LNCaP clone FGC (cell line): ENCODE results near the gene FBXL4.

Source experiments
- DNase-seq: peaks from one replicate; pipeline ENCODE4 v3.0.0-alpha.2; 2011; ENCODE audit warnings: low read depth
- H3K4me3 ChIP-seq: 2 replicates; pipeline ENCODE4 v1.5.1; 2011; ENCODE audit warnings: mild to moderate bottlenecking, low read depth, low read length, control low read depth
- CTCF ChIP-seq: IDR thresholded peaks from 2 replicates; pipeline ENCODE4 v1.5.1; 2012; ENCODE audit warnings: mild to moderate bottlenecking; ENCODE audit not compliant: control insufficient read depth, insufficient read depth; ENCODE audit errors: extremely low read depth

FBXL4 gene

GRCh38 chr6:98832284-98833056, 115.3 kb downstream of the FBXL4 start:
- no peak for TF ChIP-seq CTCF
- no peak overlapping the region for H3K4me3 ChIP-seq
- DNase-seq, result no peak

GRCh38 chr6:98831959-98832283, 115.8 kb downstream of the FBXL4 start:
- no peak for DNase-seq
- TF ChIP-seq CTCF, result no peak
- no peak overlapping the region for H3K4me3 ChIP-seq

- H3K4me3 ChIP-seq, result no peak overlapping the region
- peak; percentile 14 for DNase-seq
- TF ChIP-seq CTCF, result no peak
These were observed 116.4 kb downstream of the FBXL4 start for GRCh38 chr6:98831057-98831958.

- DNase-seq, result no peak
- no peak for TF ChIP-seq CTCF
- no peak overlapping the region for H3K4me3 ChIP-seq
These were observed 117.6 kb downstream of the FBXL4 start for GRCh38 chr6:98830146-98830545.

GRCh38 chr6:98828941-98829411, 118.8 kb downstream of the FBXL4 start:
- no peak for TF ChIP-seq CTCF
- DNase-seq, result no peak
- H3K4me3 ChIP-seq, result no peak overlapping the region

- DNase-seq, result no peak
- H3K4me3 ChIP-seq, result no peak overlapping the region
- TF ChIP-seq CTCF, result no peak
These were observed 119.4 kb downstream of the FBXL4 start for GRCh38 chr6:98828211-98828788.
